Muscle layer of colon (tissue), 2 donors: ENCODE measurements around the gene KLHL6.
"Not testable (repeated sequence)": the region's sequence is repeated elsewhere in the genome, so short reads cannot be mapped to it uniquely, and the experiment has no call there.

ENCODE experiments used
- H3K27ac ChIP-seq: one replicate; pipeline ENCODE4 v1.7.0; 2013; ENCODE audit warnings: low read depth, mild to moderate bottlenecking, low read length, moderate library complexity
- H3K27me3 ChIP-seq, 2 donors: one replicate each; pipeline ENCODE4 v1.7.0; 2013; ENCODE audit warnings: low read length in 2 of 2, mild to moderate bottlenecking in 2 of 2; ENCODE audit not compliant: insufficient read depth in 2 of 2, control insufficient read depth in 1 of 2
- H3K36me3 ChIP-seq: one replicate; pipeline ENCODE4 v1.7.0; 2013; ENCODE audit warnings: mild to moderate bottlenecking, low read length; ENCODE audit not compliant: insufficient read depth
- H3K4me1 ChIP-seq: one replicate; pipeline ENCODE4 v1.7.0; 2013; ENCODE audit warnings: mild to moderate bottlenecking, low read length; ENCODE audit not compliant: insufficient read depth
- H3K4me3 ChIP-seq, 2 donors: one replicate each; pipeline ENCODE4 v1.7.0; 2013; ENCODE audit warnings: low read length in 2 of 2, low read depth in 1 of 2, mild to moderate bottlenecking in 1 of 2, moderate library complexity in 1 of 2
- H3K9ac ChIP-seq: one replicate; pipeline ENCODE4 v1.7.0; 2013; ENCODE audit warnings: low read length
- H3K9me3 ChIP-seq: one replicate; pipeline ENCODE4 v1.7.0; 2013; ENCODE audit warnings: mild to moderate bottlenecking, low read length
- donor health status: abdominal sarcoma.
- donor health status: Adenocarcinoma of cecum.

The KLHL6 gene

DNA sequence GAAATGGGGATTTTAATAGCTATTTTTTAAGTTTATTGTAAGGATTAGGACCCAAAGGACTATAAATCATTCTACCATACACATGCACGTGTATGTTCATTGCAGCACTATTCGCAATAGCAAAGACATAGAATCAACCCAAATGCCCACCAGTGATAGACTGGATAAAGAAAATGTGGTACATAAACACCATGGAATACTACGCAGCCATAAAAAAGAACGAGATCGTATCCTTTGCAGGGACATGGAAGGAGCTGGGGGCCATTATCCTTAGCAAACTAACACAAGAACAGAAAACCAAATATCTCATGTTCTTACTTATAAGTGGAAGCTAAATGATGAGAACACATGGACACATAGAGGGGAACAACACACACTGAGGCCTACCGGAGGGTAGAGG lies 26.7 kb downstream of the KLHL6 start:
- not testable (repeated sequence) for H3K9ac ChIP-seq, H3K36me3 ChIP-seq, H3K4me1 ChIP-seq, H3K27me3 ChIP-seq, H3K9me3 ChIP-seq, H3K4me3 ChIP-seq, H3K27ac ChIP-seq

DNA sequence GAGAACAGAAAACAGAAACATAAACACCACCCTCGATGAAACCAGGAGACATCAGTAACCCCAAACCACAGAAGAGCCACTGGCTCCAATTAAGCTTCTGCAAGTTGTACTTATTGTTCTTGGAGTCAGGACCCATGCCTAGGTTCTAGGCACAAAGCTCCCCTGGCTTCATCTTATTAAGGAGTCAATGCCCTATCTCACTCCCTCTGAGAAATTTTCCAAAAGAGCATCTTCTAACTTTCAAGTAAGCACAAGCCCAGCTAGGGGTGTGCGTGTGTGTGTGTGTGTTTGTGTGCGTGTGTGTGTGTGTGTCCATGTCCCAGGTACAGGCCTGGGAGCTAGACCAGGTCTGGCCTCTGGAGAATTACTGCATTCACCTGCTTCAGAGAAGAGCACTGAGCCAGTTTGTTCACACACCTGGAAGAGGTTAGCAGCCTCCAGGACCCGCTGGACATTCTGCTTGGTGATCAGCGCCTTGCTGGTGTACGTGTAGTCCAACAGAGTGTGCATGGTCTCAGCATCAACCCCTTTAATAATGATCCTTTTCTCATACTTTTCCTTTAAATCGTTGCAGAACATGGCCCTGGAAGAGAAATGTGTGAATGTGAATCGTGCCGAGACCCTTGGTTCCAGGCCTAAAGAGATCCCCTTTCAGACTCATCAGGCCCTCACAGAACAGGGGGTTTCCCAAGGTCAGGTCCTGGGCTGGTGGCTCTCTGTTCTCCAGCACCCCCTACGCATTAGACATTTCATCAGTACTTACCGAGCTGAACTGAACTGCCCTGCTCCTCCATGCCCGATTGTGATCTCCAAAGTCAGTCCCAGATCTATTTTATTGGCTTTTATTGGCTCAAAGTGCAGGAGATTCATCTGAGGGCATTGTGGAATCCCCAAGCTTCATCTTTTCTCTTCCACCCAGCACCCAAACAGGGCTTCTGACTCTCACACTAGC lies 27.8 kb downstream of the KLHL6 start:
- Histone ChIP-seq H3K9me3 (no peaks in the 10 kb centered on the region), H3K9ac (no peak overlapping the region), H3K4me1 (no peaks in the 10 kb centered on the region), H3K4me3 (no peak overlapping the region), H3K27me3 (no peaks in the 10 kb centered on the region), H3K36me3 (no peaks in the 10 kb centered on the region), H3K27ac (no peak overlapping the region)

DNA sequence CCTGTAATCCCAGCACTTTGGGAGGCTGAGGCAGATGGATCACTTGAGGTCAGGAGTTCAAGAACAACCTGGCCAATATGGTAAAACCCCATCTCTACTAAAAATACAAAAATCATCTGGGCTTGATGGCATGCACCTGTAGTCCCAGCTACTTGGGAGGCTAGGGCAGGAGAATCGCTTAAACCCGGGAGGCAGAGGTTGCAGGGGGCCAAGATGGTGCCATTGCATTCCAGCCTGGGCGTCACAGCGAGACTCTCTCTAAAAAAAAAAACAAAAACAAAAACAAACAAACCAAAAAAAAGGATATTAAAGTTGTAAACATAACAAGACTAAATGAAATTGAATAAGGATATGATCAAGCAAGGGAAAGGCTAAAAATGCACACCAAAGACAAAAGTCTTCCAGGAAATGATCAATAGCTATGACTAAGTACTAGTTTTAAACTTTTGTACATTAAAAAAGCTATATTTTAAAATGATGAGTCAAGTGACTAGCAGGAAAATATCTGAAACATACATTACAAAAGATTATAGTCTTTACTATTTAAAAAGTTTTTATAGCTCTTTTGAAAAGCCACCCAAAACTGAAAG lies 28.6 kb downstream of the KLHL6 start:
- Histone ChIP-seq H3K36me3 (no peaks in the 10 kb centered on the region), H3K27me3 (no peaks in the 10 kb centered on the region), H3K27ac (no peak overlapping the region)

DNA sequence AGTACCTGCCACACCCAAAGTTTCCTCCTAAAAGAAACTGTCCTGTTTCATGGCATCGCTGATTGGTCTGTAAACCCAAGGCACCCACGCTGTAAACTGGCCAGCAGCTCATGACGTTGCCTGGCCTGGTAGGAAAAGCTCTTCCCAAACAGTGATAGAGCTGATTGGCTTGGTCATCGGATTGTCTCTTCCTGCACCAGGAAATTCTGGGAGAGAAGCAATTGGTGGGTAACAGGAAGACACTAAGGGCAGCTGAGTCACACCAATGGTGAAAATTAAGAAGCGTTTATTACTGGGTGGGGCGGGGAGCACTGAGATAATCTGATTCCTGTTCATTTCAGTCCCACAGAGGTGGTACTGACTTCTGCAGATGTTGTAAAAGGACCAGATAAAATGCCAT lies 31.0 kb downstream of the KLHL6 start:
- Histone ChIP-seq H3K9me3 (no peaks in the 10 kb centered on the region), H3K9ac (no peak overlapping the region), H3K4me1 (no peaks in the 10 kb centered on the region), H3K27ac (no peak overlapping the region), H3K36me3 (no peaks in the 10 kb centered on the region), H3K27me3 (no peaks in the 10 kb centered on the region), H3K4me3 (no peak overlapping the region)

More for the DNA sequence above, 28.6 kb downstream of the KLHL6 start:
- Histone ChIP-seq H3K4me3 (no peak overlapping the region), H3K9ac (no peak overlapping the region), H3K9me3 (no peaks in the 10 kb centered on the region), H3K4me1 (no peaks in the 10 kb centered on the region)

DNA sequence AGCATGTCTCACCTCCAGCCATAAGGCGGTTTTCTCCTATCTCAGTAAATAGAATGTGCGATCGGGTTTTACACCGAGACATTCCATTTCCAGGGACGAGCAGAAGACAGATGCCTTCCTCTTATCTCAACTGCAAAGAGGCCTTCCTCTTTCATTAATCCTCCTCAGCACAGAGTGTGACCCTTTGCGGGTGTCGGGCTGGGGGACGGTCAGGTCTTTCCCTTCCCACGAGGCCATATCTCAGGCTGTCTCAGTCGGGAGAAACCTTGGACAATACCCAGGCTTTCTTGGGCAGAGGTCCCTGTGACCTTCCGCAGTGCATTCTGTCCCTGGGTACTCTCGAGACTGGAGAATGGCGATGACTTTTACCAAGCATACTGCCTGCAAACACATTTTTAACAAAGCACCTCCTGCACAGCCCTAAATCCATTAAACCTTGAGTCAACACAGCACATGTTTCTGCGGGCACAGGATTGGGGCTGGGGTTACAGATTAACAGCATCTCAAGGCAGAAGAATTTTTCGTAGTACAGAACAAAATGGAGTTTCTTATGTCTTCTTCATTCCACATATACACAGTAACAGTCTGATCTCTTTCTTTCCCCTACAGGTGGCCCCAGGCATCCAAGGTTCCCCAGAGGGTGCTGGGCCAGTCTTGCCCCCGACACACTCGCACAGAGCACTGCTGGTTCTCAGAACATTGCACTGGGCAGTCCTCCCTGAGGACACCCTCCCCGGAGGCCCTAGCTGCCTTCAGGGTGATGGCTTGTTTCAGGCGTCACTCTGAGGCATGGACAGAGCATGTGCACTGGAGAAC lies 34.6 kb downstream of the KLHL6 start:
- H3K9ac ChIP-seq, H3K27me3 ChIP-seq, H3K36me3 ChIP-seq, H3K9me3 ChIP-seq, H3K4me1 ChIP-seq, H3K4me3 ChIP-seq, H3K27ac ChIP-seq: not testable (repeated sequence)

DNA sequence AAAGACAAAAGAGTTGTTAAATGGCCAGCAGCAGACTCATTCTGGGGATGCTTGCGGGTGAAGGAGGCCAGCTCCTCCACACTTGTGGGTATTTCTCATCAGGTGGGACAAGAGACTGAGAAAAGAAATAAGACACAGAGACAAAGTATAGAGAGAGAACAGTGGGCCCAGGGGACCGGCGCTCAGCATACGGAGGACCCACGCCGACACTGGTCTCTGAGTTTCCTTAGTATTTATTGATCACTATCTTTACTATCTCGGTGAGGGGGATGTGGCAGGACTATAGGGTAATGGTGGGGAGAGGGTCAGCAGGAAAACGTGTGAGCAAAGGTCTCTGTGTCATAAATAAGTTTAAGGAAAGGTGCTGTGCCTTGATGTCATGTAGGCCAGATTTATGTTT lies 35.2 kb downstream of the KLHL6 start:
- not testable (repeated sequence) for H3K27ac ChIP-seq, H3K4me3 ChIP-seq, H3K4me1 ChIP-seq, H3K9ac ChIP-seq, H3K9me3 ChIP-seq, H3K27me3 ChIP-seq, H3K36me3 ChIP-seq

DNA sequence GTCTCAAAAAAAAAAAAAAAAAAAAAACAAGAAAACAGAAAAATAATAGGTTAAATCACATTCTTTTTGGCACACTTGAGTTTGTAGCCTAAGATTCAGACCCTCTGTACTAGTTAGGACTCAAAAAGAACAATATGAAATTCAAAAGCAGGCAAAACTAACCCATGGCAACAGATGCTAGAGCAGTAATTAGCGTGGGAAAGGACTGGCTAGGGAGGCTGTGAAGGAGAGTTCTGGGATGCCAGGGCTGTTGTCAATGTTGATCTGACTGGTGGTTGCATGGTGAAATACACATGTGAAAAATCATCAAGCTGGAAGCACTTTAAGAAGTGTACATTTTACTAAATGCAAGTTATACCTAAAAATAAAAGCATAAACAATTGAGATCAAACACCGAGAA lies 35.6 kb downstream of the KLHL6 start:
- no peak overlapping the region for H3K27ac ChIP-seq
- no peaks in the 10 kb centered on the region for H3K9me3 ChIP-seq
- no peak overlapping the region for H3K4me3 ChIP-seq
- H3K27me3 ChIP-seq, result no peaks in the 10 kb centered on the region
- H3K36me3 ChIP-seq, result no peaks in the 10 kb centered on the region
- H3K4me1 ChIP-seq, result no peaks in the 10 kb centered on the region
- H3K9ac ChIP-seq, result no peak overlapping the region

DNA sequence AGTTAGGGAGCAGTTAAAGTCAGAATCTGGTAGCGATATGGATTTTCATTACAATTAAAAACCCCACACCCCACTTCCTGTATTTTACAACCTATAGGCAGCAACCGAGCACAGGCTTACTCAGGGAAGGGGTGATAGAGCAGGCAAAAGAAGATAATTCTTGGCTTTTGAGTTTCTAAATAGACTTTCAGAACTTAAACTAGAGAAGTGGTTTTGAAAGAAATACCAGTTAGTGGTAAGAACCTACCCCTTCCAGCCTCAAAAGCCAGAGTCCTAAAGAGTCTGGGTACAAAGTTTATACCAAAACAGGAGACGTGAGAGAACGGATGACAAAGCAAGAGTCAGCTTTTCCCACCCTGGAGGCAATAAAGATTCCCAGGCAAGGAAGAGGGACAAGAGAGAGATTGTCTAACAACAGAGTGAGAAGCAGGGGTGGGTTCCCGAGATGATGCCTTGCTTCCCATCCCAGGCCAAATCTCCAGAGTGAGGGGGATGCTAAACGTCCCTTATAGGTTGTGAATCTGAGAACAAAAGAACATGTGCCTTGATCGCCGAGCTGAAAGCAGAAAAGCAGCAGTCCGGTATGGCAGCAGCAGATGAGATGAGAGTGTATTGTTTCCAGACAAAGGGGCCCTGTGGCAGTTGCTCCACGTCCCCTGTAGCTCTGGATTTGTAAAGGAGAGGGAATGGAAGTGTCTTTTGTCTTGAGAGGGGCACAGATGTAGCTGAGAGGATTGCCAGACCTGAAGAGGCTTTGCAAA lies 36.8 kb downstream of the KLHL6 start:
- Histone ChIP-seq H3K4me1 (no peaks in the 10 kb centered on the region), H3K9ac (no peak overlapping the region), H3K9me3 (no peaks in the 10 kb centered on the region), H3K27ac (no peak overlapping the region), H3K27me3 (no peaks in the 10 kb centered on the region), H3K36me3 (no peaks in the 10 kb centered on the region), H3K4me3 (no peak overlapping the region)

DNA sequence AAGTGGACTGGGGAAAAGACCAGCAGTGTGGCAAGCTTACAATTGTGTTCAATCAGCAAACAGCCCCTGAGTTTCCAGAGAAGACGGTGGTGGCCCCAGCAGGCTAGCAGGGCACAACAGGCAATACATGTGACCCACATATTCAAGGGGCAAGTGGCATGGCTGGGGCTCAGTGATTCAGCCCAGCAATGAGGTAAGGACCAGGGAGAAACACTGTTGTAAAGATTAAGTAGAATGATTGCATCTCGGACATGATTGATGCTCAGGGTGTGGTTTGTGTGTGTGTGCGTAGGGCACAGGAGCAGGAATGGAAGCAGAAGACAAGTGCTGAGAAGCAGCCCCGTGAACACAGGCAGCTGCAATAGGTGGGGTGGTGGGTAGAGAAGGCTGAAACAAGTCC lies 37.9 kb downstream of the KLHL6 start:
- H3K27me3 ChIP-seq, result no peaks in the 10 kb centered on the region
- H3K9me3 ChIP-seq, result no peaks in the 10 kb centered on the region
- no peaks in the 10 kb centered on the region for H3K36me3 ChIP-seq
- no peak overlapping the region for H3K4me3 ChIP-seq
- no peak overlapping the region for H3K9ac ChIP-seq
- no peaks in the 10 kb centered on the region for H3K4me1 ChIP-seq
- H3K27ac ChIP-seq, result no peak overlapping the region

DNA sequence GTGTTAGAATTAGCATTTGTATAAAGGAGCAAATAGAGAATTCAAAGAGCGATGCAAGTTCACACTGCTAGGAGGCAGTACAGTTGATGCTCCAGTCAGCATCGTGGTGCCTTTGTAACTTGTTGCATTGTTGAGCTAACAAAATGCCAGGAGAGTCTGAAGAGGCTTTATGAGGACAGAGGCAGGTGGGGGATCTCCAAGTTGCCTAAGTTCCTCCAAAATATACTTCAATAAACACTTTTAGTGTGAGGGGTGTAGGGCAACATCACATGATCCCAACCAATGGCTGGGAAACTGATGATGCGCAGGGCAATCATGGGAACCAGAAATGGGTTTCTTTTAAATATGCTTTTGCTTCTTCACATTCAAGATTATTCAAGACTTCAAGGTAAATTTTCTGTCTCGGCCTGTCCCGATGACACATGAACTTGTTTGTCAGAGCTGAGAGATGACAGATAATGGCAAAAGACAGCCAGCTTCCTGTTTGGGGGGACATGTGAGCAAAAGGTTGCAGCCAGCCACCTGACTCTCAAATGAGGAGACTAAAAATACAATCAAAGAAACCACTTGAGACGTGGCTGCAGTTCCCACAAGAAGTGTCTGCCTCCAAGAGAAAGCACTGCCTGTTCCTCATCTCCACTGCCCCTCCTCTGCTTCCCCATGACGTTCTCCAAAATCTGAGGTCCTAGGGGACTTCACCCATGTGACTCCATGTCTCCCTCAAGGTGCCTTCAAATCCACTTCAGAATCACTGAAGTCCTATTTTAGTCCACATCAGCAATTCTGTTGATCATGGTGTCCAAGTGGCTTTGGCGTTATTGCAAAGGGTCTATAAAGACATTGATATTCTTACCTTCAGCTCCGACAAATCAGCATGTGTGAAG lies 39.3 kb downstream of the KLHL6 start:
- Histone ChIP-seq H3K4me1 (no peaks in the 10 kb centered on the region), H3K4me3 (no peak overlapping the region), H3K9me3 (no peaks in the 10 kb centered on the region), H3K27me3 (no peaks in the 10 kb centered on the region), H3K27ac (no peak overlapping the region), H3K36me3 (no peaks in the 10 kb centered on the region), H3K9ac (no peak overlapping the region)
